A673 (cell line): ENCODE data around the gene MUC16.

ENCODE experiments used
- EZH2 ChIP-seq: fragments of 200-600 bp; sonication (generic); IDR thresholded peaks from 2 replicates; pipeline ENCODE4 v1.6.1; 2017; ENCODE audit warnings: borderline replicate concordance, low read depth, mild to moderate bottlenecking, mixed read lengths, antibody characterized with exemption, low read length; ENCODE audit not compliant: poor library complexity, severe bottlenecking
- TF ChIP-seq, protein P1 (sequence below): fragments of 300-800, 200-600 bp; sonication (generic); conservative IDR thresholded peaks from 2 replicates; pipeline ENCODE4 v1.5.1; 2017; ENCODE audit warnings: low read depth, mild to moderate bottlenecking, antibody characterized with exemption, low read length, moderate library complexity, mixed read lengths

- TF ChIP-seq, protein P1, sequence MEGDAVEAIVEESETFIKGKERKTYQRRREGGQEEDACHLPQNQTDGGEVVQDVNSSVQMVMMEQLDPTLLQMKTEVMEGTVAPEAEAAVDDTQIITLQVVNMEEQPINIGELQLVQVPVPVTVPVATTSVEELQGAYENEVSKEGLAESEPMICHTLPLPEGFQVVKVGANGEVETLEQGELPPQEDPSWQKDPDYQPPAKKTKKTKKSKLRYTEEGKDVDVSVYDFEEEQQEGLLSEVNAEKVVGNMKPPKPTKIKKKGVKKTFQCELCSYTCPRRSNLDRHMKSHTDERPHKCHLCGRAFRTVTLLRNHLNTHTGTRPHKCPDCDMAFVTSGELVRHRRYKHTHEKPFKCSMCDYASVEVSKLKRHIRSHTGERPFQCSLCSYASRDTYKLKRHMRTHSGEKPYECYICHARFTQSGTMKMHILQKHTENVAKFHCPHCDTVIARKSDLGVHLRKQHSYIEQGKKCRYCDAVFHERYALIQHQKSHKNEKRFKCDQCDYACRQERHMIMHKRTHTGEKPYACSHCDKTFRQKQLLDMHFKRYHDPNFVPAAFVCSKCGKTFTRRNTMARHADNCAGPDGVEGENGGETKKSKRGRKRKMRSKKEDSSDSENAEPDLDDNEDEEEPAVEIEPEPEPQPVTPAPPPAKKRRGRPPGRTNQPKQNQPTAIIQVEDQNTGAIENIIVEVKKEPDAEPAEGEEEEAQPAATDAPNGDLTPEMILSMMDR, result no peak
- no peak for TF ChIP-seq EZH2
These were observed 47.5 kb upstream of the MUC16 start for GRCh38 chr19:9057505-9058258.
